HepG2 (cell line): ENCODE results near the gene MND1. TPM values are rescaled to one million over a fixed set of nuclear protein-coding genes. Genes with fewer than 3 reads are reported as not detected.

ENCODE experiments used
- GABPB1 ChIP-seq: IDR thresholded peaks from 2 replicates; pipeline ENCODE4 v1.6.1; 2016; ENCODE audit warnings: mild to moderate bottlenecking, missing genetic modification reagents, moderate library complexity, missing compliant biosample characterization
- MIER3 ChIP-seq: IDR thresholded peaks from 2 replicates; pipeline ENCODE4 v1.6.1; 2016; ENCODE audit warnings: missing compliant biosample characterization, borderline replicate concordance
- RAD21 ChIP-seq: fragments of 450-650 bp; formaldehyde crosslinking; IDR thresholded peaks from 2 replicates; pipeline ENCODE4 v1.5.0; 2020; ENCODE audit warnings: mild to moderate bottlenecking
- RAD51 ChIP-seq: fragments of 450-650 bp; IDR thresholded peaks from 2 replicates; pipeline ENCODE4 v1.6.1; 2016; ENCODE audit warnings: borderline replicate concordance
- SALL1 ChIP-seq: sonication (generic); formaldehyde crosslinking; IDR thresholded peaks from 2 replicates; pipeline ENCODE4 v1.8.0; 2022; ENCODE audit warnings: mild to moderate bottlenecking, missing genetic modification reagents
- ZFY ChIP-seq: sonication (generic); formaldehyde crosslinking; IDR thresholded peaks from 2 replicates; pipeline ENCODE4 v1.4.0; 2020; ENCODE audit warnings: missing genetic modification reagents
- ZNF12 ChIP-seq: sonication (generic); formaldehyde crosslinking; IDR thresholded peaks from 2 replicates; pipeline ENCODE4 v1.5.0; 2020; ENCODE audit warnings: missing genetic modification reagents
- ZNF367 ChIP-seq: sonication (generic); formaldehyde crosslinking; IDR thresholded peaks from 2 replicates; pipeline ENCODE4 v1.4.0; 2020; ENCODE audit warnings: missing genetic modification reagents, borderline replicate concordance
- ZNF460 ChIP-seq: sonication (generic); formaldehyde crosslinking; IDR thresholded peaks from 2 replicates; pipeline ENCODE4 v1.5.1; 2020; ENCODE audit warnings: missing genetic modification reagents, mild to moderate bottlenecking, borderline replicate concordance
- polyA plus RNA-seq, 8 experiments: library from polyadenylated mRNA; depleted of rRNA in 3 of 8; stranded (reverse) in 7 of 8; unstranded in 1 of 8; fragments of >200 nt; fragmentation: Illumina TruSeq in 4 of 8; extraction: Trizol in 4 of 8; gene quantifications; 2 replicates each; pipeline versions ENCODE4 v1.2.1 to v1.2.3, GENCODE V29; 2011 to 2016; ENCODE audit warnings: low read depth in 4 of 8, missing spikeins in 1 of 8, mixed read lengths in 1 of 8; ENCODE audit not compliant: insufficient read depth in 1 of 8
- total RNA-seq, 5 experiments: library from RNA; depleted of rRNA; stranded (reverse); fragments of >200 nt; fragmentation: Illumina TruSeq; extraction: Trizol; gene quantifications; 2 replicates each; pipeline ENCODE4 v1.2.3, GENCODE V29; 2016; ENCODE audit warnings: low read depth in 1 of 5
- TF ChIP-seq, protein P1 (sequence below): sonication (generic); formaldehyde crosslinking; IDR thresholded peaks from 2 replicates; pipeline ENCODE4 v1.8.1; 2023; ENCODE audit warnings: mild to moderate bottlenecking, inconsistent platforms, moderate library complexity, missing genetic modification reagents, borderline replicate concordance
- TF ChIP-seq, protein P2 (sequence below): sonication (generic); formaldehyde crosslinking; IDR thresholded peaks from 2 replicates; pipeline ENCODE4 v1.4.0; 2020; ENCODE audit warnings: missing genetic modification reagents
- TF ChIP-seq, protein P3 (sequence below): sonication (generic); formaldehyde crosslinking; IDR thresholded peaks from 2 replicates; pipeline ENCODE4 v1.9.0; 2021; ENCODE audit warnings: mild to moderate bottlenecking, missing genetic modification reagents
- TF ChIP-seq, protein P4 (sequence below): sonication (generic); formaldehyde crosslinking; IDR thresholded peaks from 2 replicates; pipeline ENCODE4 v1.4.0; 2020; ENCODE audit warnings: missing genetic modification reagents
- TF ChIP-seq, protein P5 (sequence below): sonication (generic); formaldehyde crosslinking; IDR thresholded peaks from 2 replicates; pipeline ENCODE4 v1.5.0; 2020; ENCODE audit warnings: missing genetic modification reagents
- TF ChIP-seq, protein P6 (sequence below): sonication (generic); formaldehyde crosslinking; IDR thresholded peaks from 2 replicates; pipeline ENCODE4 v1.5.0; 2020; ENCODE audit warnings: missing genetic modification reagents

MND1 gene
- total and polyA plus RNA-seq, 2 of the 13 experiments (the other 11 are each of a cell fraction or from before 2014, with no cell fraction given), result 4.8 to 30.7 TPM

DNA sequence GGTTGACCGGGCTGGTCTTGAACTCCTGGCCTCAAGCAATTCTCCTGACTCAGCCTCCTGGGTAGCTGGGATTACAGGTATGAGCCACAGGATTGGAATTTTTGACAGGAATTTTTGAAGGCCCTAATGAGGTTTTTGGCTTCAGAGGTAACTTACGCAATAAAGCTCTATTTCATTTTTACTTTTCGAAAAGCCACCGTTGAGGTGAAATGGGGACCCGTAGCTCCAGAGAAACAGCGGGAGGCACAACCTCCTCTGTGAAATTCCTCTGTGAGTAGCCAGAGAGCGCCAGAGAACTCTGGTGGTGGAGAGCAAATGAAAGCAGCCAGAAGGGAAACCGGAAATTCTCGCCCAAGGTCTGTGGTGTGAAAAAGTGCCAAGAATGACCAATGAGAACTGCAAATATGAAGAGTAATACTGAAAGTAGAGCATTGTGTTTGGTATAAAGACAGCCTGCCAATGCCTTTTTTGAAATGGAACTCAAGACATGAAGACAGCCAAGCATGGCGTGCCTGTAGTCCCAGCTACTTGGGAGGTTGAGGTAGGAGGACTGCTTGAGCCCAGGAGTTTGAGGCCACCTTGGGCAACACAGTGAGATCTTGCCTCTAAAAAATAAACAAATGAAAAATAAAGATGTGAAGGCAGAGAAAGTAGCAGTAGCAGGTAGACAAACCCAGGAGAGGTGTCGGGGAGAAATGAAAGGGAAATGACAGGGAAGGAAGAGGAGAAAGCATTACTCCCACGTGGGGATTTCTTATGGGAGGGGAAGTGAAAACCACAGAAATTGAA is 88.7 kb downstream of the MND1 start (continued):
- TF ChIP-seq, protein P1, sequence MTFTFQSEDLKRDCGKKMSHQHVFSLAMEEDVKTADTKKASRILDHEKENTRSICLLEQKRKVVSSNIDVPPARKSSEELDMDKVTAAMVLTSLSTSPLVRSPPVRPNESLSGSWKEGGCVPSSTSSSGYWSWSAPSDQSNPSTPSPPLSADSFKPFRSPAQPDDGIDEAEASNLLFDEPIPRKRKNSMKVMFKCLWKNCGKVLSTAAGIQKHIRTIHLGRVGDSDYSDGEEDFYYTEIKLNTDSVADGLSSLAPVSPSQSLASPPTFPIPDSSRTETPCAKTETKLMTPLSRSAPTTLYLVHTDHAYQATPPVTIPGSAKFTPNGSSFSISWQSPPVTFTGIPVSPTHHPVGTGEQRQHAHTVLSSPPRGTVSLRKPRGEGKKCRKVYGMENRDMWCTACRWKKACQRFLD (CRISPR knock-in tag), result no peak
- TF ChIP-seq MIER3 (CRISPR knock-in tag), result 0 out of 2 replicates have a peak, but pooled peaks have one; percentile 23
- no peak for TF ChIP-seq ZNF460 (CRISPR knock-in tag)
- no peak for TF ChIP-seq RAD51
- TF ChIP-seq ZNF12, result no peak
- TF ChIP-seq GABPB1, result peak; percentile 66; the same call in 1 of the 2 replicates
- TF ChIP-seq, protein P2, sequence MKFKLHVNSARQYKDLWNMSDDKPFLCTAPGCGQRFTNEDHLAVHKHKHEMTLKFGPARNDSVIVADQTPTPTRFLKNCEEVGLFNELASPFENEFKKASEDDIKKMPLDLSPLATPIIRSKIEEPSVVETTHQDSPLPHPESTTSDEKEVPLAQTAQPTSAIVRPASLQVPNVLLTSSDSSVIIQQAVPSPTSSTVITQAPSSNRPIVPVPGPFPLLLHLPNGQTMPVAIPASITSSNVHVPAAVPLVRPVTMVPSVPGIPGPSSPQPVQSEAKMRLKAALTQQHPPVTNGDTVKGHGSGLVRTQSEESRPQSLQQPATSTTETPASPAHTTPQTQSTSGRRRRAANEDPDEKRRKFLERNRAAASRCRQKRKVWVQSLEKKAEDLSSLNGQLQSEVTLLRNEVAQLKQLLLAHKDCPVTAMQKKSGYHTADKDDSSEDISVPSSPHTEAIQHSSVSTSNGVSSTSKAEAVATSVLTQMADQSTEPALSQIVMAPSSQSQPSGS (CRISPR knock-in tag), result peak; percentile 43; the same call in 1 of the 2 replicates
- no peak for TF ChIP-seq ZNF367 (CRISPR knock-in tag)
- TF ChIP-seq, protein P3, sequence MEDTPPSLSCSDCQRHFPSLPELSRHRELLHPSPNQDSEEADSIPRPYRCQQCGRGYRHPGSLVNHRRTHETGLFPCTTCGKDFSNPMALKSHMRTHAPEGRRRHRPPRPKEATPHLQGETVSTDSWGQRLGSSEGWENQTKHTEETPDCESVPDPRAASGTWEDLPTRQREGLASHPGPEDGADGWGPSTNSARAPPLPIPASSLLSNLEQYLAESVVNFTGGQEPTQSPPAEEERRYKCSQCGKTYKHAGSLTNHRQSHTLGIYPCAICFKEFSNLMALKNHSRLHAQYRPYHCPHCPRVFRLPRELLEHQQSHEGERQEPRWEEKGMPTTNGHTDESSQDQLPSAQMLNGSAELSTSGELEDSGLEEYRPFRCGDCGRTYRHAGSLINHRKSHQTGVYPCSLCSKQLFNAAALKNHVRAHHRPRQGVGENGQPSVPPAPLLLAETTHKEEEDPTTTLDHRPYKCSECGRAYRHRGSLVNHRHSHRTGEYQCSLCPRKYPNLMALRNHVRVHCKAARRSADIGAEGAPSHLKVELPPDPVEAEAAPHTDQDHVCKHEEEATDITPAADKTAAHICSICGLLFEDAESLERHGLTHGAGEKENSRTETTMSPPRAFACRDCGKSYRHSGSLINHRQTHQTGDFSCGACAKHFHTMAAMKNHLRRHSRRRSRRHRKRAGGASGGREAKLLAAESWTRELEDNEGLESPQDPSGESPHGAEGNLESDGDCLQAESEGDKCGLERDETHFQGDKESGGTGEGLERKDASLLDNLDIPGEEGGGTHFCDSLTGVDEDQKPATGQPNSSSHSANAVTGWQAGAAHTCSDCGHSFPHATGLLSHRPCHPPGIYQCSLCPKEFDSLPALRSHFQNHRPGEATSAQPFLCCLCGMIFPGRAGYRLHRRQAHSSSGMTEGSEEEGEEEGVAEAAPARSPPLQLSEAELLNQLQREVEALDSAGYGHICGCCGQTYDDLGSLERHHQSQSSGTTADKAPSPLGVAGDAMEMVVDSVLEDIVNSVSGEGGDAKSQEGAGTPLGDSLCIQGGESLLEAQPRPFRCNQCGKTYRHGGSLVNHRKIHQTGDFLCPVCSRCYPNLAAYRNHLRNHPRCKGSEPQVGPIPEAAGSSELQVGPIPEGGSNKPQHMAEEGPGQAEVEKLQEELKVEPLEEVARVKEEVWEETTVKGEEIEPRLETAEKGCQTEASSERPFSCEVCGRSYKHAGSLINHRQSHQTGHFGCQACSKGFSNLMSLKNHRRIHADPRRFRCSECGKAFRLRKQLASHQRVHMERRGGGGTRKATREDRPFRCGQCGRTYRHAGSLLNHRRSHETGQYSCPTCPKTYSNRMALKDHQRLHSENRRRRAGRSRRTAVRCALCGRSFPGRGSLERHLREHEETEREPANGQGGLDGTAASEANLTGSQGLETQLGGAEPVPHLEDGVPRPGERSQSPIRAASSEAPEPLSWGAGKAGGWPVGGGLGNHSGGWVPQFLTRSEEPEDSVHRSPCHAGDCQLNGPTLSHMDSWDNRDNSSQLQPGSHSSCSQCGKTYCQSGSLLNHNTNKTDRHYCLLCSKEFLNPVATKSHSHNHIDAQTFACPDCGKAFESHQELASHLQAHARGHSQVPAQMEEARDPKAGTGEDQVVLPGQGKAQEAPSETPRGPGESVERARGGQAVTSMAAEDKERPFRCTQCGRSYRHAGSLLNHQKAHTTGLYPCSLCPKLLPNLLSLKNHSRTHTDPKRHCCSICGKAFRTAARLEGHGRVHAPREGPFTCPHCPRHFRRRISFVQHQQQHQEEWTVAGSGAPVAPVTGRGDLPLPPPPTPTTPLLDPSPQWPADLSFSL (CRISPR knock-in tag), result no peak
- 0 out of 2 replicates have a peak, but pooled peaks have one; percentile 40 for TF ChIP-seq SALL1 (CRISPR knock-in tag)
- TF ChIP-seq, protein P4, sequence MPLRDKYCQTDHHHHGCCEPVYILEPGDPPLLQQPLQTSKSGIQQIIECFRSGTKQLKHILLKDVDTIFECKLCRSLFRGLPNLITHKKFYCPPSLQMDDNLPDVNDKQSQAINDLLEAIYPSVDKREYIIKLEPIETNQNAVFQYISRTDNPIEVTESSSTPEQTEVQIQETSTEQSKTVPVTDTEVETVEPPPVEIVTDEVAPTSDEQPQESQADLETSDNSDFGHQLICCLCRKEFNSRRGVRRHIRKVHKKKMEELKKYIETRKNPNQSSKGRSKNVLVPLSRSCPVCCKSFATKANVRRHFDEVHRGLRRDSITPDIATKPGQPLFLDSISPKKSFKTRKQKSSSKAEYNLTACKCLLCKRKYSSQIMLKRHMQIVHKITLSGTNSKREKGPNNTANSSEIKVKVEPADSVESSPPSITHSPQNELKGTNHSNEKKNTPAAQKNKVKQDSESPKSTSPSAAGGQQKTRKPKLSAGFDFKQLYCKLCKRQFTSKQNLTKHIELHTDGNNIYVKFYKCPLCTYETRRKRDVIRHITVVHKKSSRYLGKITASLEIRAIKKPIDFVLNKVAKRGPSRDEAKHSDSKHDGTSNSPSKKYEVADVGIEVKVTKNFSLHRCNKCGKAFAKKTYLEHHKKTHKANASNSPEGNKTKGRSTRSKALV, result 0 out of 2 replicates have a peak, but pooled peaks have one; percentile 45
- peak; percentile 86 for TF ChIP-seq RAD21 (CRISPR knock-in tag)
- TF ChIP-seq ZFY (CRISPR knock-in tag), result no peak
- TF ChIP-seq, protein P5, sequence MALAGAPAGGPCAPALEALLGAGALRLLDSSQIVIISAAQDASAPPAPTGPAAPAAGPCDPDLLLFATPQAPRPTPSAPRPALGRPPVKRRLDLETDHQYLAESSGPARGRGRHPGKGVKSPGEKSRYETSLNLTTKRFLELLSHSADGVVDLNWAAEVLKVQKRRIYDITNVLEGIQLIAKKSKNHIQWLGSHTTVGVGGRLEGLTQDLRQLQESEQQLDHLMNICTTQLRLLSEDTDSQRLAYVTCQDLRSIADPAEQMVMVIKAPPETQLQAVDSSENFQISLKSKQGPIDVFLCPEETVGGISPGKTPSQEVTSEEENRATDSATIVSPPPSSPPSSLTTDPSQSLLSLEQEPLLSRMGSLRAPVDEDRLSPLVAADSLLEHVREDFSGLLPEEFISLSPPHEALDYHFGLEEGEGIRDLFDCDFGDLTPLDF (CRISPR knock-in tag), result no peak
- TF ChIP-seq, protein P6, sequence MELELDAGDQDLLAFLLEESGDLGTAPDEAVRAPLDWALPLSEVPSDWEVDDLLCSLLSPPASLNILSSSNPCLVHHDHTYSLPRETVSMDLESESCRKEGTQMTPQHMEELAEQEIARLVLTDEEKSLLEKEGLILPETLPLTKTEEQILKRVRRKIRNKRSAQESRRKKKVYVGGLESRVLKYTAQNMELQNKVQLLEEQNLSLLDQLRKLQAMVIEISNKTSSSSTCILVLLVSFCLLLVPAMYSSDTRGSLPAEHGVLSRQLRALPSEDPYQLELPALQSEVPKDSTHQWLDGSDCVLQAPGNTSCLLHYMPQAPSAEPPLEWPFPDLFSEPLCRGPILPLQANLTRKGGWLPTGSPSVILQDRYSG, result no peak
